A549 (cell line): Measurements from ENCODE around the gene STAG2. TPM values are rescaled to one million over a fixed set of nuclear protein-coding genes. Genes with fewer than 3 reads are reported as not detected.

Experiments used
- ATAC-seq, 2 experiments: fragments of 200-7000 bp in 1 of 2; fragments of >200 bp in 1 of 2; cut with Nextera tagmentation in 1 of 2; cut with Tn5 transposase in 1 of 2; 3 replicates each; pipeline versions ENCODE4 v1.8.0 to v1.9.1; 2018 to 2020; ENCODE audit warnings: mild to moderate bottlenecking in 1 of 2, moderate library complexity in 1 of 2
- CTCF ChIA-PET: fragments of 300-600 bp; sonication (Branson Sonifier 250); formaldehyde crosslinking; extraction: SDS; loops from one replicate; lab custom pipeline; 2021; ENCODE audit warnings: antibody characterized with exemption, inconsistent platforms; lab: Yijun Ruan, JAX
- POLR2A ChIA-PET: fragments of 350-600 bp; formaldehyde crosslinking; extraction: SDS; loops from one replicate; lab custom pipeline; 2021; ENCODE audit warnings: antibody characterized with exemption, inconsistent platforms; lab: Yijun Ruan, JAX
- DNase-seq, 2 experiments: peaks; one replicate each; pipeline versions ENCODE4 v3.0.0 to v3.0.0-alpha.2; 2011 to 2016; ENCODE audit warnings: low read depth in 1 of 2, low spot score in 1 of 2
- FAIRE-seq: peaks from 2 replicates; lab custom pipeline; 2011; peaks lifted over from hg19 to GRCh38; lab: Jason Lieb, UNC
- H3K27ac ChIP-seq, 2 experiments: fragments of >200 bp; sonication (Bioruptor Twin); formaldehyde crosslinking; 3 replicates each; pipeline ENCODE4 v1.5.1; 2016 to 2017
- H3K4me1 ChIP-seq: fragments of >200 bp; sonication (Bioruptor Twin); formaldehyde crosslinking; 3 replicates; pipeline ENCODE4 v1.6.1; 2016
- H3K4me2 ChIP-seq: fragments of >200 bp; sonication (Bioruptor Twin); formaldehyde crosslinking; 3 replicates; pipeline ENCODE4 v1.6.1; 2016
- H3K4me3 ChIP-seq: fragments of >200 bp; sonication (Bioruptor Twin); formaldehyde crosslinking; 3 replicates; pipeline ENCODE4 v1.5.1; 2016
- H3K9me3 ChIP-seq: fragments of >200 bp; sonication (Bioruptor Twin); formaldehyde crosslinking; 3 replicates; pipeline ENCODE4 v1.6.1; 2016
- CEBPB ChIP-seq, 2 experiments: fragments of >200 bp in 1 of 2; sonication (Bioruptor Twin) in 1 of 2; formaldehyde crosslinking in 1 of 2; IDR thresholded peaks; 2 replicates each; pipeline ENCODE4 v1.6.1; 2012 to 2016
- CHD2 ChIP-seq: fragments of 150-350 bp; IDR thresholded peaks from 2 replicates; pipeline ENCODE4 v1.6.1; 2014; ENCODE audit warnings: low read length; ENCODE audit not compliant: partially characterized antibody
- CHD4 ChIP-seq: fragments of 200-600 bp; sonication (generic); IDR thresholded peaks from 2 replicates; pipeline ENCODE4 v1.6.1; 2016; ENCODE audit warnings: antibody characterized with exemption, mild to moderate bottlenecking, borderline replicate concordance
- CTCF ChIP-seq: fragments of >200 bp; sonication (Bioruptor Twin); formaldehyde crosslinking; IDR thresholded peaks from 3 replicates; pipeline ENCODE4 v1.5.1; 2016
- EHF ChIP-seq: fragments of 250-450 bp; sonication (Bioruptor Pico); IDR thresholded peaks from 2 replicates; pipeline ENCODE4 v1.5.0; 2020; ENCODE audit warnings: mild to moderate bottlenecking
- EHMT2 ChIP-seq: fragments of 200-600 bp; sonication (generic); IDR thresholded peaks from 2 replicates; pipeline ENCODE4 v1.6.1; 2016; ENCODE audit warnings: antibody characterized with exemption, low read depth, mild to moderate bottlenecking, moderate library complexity
- HDAC2 ChIP-seq: fragments of 200-600 bp; sonication (generic); IDR thresholded peaks from 2 replicates; pipeline ENCODE4 v1.6.1; 2016
- HEYL ChIP-seq: fragments of 250-450 bp; sonication (Bioruptor Pico); IDR thresholded peaks from 2 replicates; pipeline ENCODE4 v1.8.0; 2021; ENCODE audit warnings: mild to moderate bottlenecking, moderate library complexity
- HOXB13 ChIP-seq: fragments of 250-450 bp; sonication (Bioruptor Pico); IDR thresholded peaks from 2 replicates; pipeline ENCODE4 v1.5.0; 2020; ENCODE audit warnings: low read depth, mild to moderate bottlenecking, moderate library complexity
- HOXB5 ChIP-seq: fragments of 250-450 bp; sonication (Bioruptor Pico); IDR thresholded peaks from 2 replicates; pipeline ENCODE4 v1.5.0; 2020; ENCODE audit warnings: mild to moderate bottlenecking, moderate library complexity
- KDM5A ChIP-seq: fragments of 200-600 bp; sonication (generic); IDR thresholded peaks from 2 replicates; pipeline ENCODE4 v1.6.1; 2016; ENCODE audit warnings: antibody characterized with exemption, mild to moderate bottlenecking
- RAD21 ChIP-seq, 2 experiments: fragments of >200 bp in 1 of 2; sonication (Bioruptor Twin) in 1 of 2; formaldehyde crosslinking in 1 of 2; IDR thresholded peaks in 1 of 2; conservative IDR thresholded peaks in 1 of 2; 2 replicates in 1 of 2; 3 replicates in 1 of 2; pipeline ENCODE4 v1.6.1; 2012 to 2018; ENCODE audit warnings: inconsistent platforms in 1 of 2
- REST ChIP-seq: fragments of 200-600 bp; sonication (generic); IDR thresholded peaks from 2 replicates; pipeline ENCODE4 v1.6.1; 2016; ENCODE audit warnings: antibody characterized with exemption, mild to moderate bottlenecking, moderate library complexity
- SMC3 ChIP-seq: fragments of >200 bp; sonication (Bioruptor Twin); formaldehyde crosslinking; IDR thresholded peaks from 3 replicates; pipeline ENCODE4 v1.6.1; 2018; ENCODE audit warnings: inconsistent platforms
- SREBF2 ChIP-seq: fragments of 450-650 bp; IDR thresholded peaks from 2 replicates; pipeline ENCODE4 v1.6.1; 2014; ENCODE audit warnings: mild to moderate bottlenecking, moderate library complexity
- TFCP2L1 ChIP-seq: fragments of 250-450 bp; sonication (Bioruptor Pico); IDR thresholded peaks from 2 replicates; pipeline ENCODE4 v1.5.0; 2021; ENCODE audit warnings: mild to moderate bottlenecking
- TP53 ChIP-seq: fragments of 250-450 bp; sonication (Bioruptor Pico); IDR thresholded peaks from 2 replicates; pipeline ENCODE4 v1.5.0; 2021; ENCODE audit warnings: mild to moderate bottlenecking, moderate library complexity
- ZNF302 ChIP-seq: fragments of 250-450 bp; sonication (Bioruptor Pico); IDR thresholded peaks from 2 replicates; pipeline ENCODE4 v1.9.0; 2021; ENCODE audit warnings: inconsistent platforms, mild to moderate bottlenecking, moderate library complexity
- ZSCAN20 ChIP-seq: fragments of 250-450 bp; sonication (Bioruptor Pico); IDR thresholded peaks from 2 replicates; pipeline ENCODE4 v1.8.0; 2022; ENCODE audit warnings: mild to moderate bottlenecking, moderate library complexity
- WGBS: methylation state at CpG from one replicate; pipeline ENCODE4 v1.1.6; 2017; ENCODE audit errors: missing lambda C conversion rate; 5-methylcytosine and 5-hydroxymethylcytosine counted together
- polyA plus RNA-seq, 4 experiments: library from polyadenylated mRNA; depleted of rRNA in 3 of 4; stranded (reverse); fragments of >200 nt; fragmentation: RNase III in 1 of 4; extraction: RNeasy Plus Mini Kit Qiagen cat#74134 plus additional on column Dnase treatment in 1 of 4; gene quantifications; 2 replicates in 3 of 4; 3 replicates in 1 of 4; pipeline ENCODE4 v1.2.3, GENCODE V29; 2011 to 2017
- TF ChIP-seq, protein P1 (sequence below): IDR thresholded peaks from 2 replicates; pipeline ENCODE4 v1.6.1; 2012; ENCODE audit warnings: low read depth, borderline replicate concordance
- TF ChIP-seq, protein P2 (sequence below): fragments of 250-450 bp; sonication (Bioruptor Pico); IDR thresholded peaks from 2 replicates; pipeline ENCODE4 v1.5.0; 2021; ENCODE audit warnings: mild to moderate bottlenecking, moderate library complexity, borderline replicate concordance
- TF ChIP-seq, protein P3 (sequence below): fragments of 150-350 bp; IDR thresholded peaks from 2 replicates; pipeline ENCODE4 v1.6.1; 2014; ENCODE audit warnings: low read depth, mild to moderate bottlenecking, low read length

STAG2 gene
- polyA plus RNA-seq, 2 of the 4 experiments (the other 2 are of a cell fraction) = 49.5 to 92.8 TPM

- FAIRE-seq (no peak), ATAC-seq (no peak), DNase-seq (no peak)
- CTCF ChIA-PET = interaction anchor here (1.0 to 1.4 kb wide), 4 partner anchors 13 to 141 kb away, joined by 3 to 5 read pairs (median 4); no protein-coding TSS in a partner anchor
- WGBS = 50% methylated on average over 3 of the region's 3 CpGs
- Histone ChIP-seq H3K4me3 (no peak overlapping the region), H3K4me2 (no peak overlapping the region), H3K9me3 (no peaks in the 10 kb centered on the region), H3K27ac (no peak overlapping the region), H3K4me1 (peaks cover 51% of the 10 kb centered on the region)
- TF ChIP-seq HEYL (CRISPR knock-in tag) (no peak), TFCP2L1 (CRISPR knock-in tag) (no peak), HDAC2 (no peak), SMC3 (no peak), EHMT2 (no peak), ZNF302 (no peak), ZSCAN20 (CRISPR knock-in tag) (no peak), KDM5A (no peak)
- TF ChIP-seq, protein P1, sequence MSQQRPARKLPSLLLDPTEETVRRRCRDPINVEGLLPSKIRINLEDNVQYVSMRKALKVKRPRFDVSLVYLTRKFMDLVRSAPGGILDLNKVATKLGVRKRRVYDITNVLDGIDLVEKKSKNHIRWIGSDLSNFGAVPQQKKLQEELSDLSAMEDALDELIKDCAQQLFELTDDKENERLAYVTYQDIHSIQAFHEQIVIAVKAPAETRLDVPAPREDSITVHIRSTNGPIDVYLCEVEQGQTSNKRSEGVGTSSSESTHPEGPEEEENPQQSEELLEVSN = no peak
- POLR2A ChIA-PET = interaction anchor here (0.7 to 1.1 kb wide), 2 partner anchors 11 to 13 kb away, joined by 3 read pairs; no protein-coding TSS in a partner anchor
These were observed 12.4 kb downstream of the STAG2 start for GRCh38 chrX:123973921-123974320.

DNA sequence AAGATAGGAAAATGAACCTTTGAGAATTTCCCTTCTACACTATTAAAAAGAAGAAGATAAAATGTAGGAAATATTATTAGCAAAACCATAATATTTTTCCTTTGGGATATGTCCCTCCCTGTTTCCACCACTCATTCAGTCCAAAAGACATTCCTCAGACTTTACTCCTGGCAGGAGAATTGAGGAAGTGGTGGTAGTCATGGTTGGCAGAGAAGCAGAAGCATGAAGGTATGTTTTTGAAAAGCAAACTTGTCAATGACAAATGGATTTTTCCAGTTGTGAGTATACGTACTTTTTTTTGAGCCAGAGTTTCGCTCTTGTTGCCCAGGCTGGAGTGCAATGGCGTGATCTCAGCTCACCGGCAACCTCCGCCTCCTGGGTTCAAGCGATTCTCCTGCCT lies 13.7 kb downstream of the STAG2 start:
- H3K9me3 ChIP-seq = no peaks in the 10 kb centered on the region
- ATAC-seq (no peak), DNase-seq (no peak), FAIRE-seq (no peak)
- 85% methylated on average over 6 of the region's 6 CpGs for WGBS
- ChIA-PET CTCF (interaction anchor here (1.1 kb wide), 1 partner anchor 142 kb away, joined by 3 read pairs; no protein-coding TSS in a partner anchor), POLR2A (no interaction called here)
- H3K4me3 ChIP-seq = no peak overlapping the region
- no peak overlapping the region for H3K27ac ChIP-seq
- no peak for TF ChIP-seq HDAC2
- TF ChIP-seq SREBF2 = no peak
- TF ChIP-seq HOXB13 = no peak
- no peak for TF ChIP-seq CEBPB (IDR thresholded peaks at IDR 0.05)
- TF ChIP-seq, protein P2, sequence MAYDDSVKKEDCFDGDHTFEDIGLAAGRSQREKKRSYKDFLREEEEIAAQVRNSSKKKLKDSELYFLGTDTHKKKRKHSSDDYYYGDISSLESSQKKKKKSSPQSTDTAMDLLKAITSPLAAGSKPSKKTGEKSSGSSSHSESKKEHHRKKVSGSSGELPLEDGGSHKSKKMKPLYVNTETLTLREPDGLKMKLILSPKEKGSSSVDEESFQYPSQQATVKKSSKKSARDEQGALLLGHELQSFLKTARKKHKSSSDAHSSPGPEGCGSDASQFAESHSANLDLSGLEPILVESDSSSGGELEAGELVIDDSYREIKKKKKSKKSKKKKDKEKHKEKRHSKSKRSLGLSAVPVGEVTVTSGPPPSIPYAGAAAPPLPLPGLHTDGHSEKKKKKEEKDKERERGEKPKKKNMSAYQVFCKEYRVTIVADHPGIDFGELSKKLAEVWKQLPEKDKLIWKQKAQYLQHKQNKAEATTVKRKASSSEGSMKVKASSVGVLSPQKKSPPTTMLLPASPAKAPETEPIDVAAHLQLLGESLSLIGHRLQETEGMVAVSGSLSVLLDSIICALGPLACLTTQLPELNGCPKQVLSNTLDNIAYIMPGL (CRISPR knock-in tag) = no peak
- no peak for TF ChIP-seq HOXB5 (CRISPR knock-in tag)
- H3K4me1 ChIP-seq = peaks cover 55% of the 10 kb centered on the region
- H3K4me2 ChIP-seq = no peak overlapping the region

DNA sequence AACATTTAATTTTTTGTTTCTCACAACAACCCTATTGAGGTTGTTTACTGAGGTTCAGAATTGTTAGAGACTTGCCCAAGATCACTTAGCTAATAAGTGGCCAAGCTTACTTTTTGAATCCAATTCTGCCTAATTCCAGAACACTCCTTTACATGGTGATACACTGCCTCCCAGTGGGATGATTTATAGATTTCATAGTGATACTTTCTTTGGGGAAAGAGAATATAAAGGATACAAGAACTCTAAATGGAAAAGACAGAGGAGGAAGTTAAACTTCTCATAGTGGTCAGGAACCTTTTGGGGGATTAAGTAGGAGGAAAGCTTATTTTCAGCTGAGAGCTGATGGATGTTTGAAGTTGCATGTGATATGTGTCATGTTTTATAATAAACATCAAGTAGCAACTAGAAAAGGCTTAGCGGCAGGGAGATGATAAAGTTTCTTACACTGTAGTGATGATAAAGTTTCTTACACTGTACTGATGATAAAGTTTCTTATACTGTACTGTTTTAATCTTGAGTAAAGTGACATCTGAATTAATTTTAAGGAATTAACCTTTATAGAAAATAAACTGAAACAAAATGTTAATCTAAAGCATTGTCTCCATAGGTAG lies 15.3 kb downstream of the STAG2 start:
- peak overlapping the region; percentile 35; the same call in 2 of the 3 replicates for H3K4me2 ChIP-seq
- TF ChIP-seq REST = no peak
- no peak for TF ChIP-seq CHD4
- no peak for TF ChIP-seq TP53 (CRISPR knock-in tag)
- TF ChIP-seq RAD21 (conservative IDR thresholded peaks at IDR 0.05 in 1 of 2, IDR thresholded peaks at IDR 0.05 in 1 of 2) = peak; percentile 75 to 82
- peak; percentile 59 for TF ChIP-seq CTCF
- TF ChIP-seq ZSCAN20 (CRISPR knock-in tag) = no peak
- peak; percentile 68 for TF ChIP-seq SMC3
- no peak for TF ChIP-seq EHF
- TF ChIP-seq, protein P3, sequence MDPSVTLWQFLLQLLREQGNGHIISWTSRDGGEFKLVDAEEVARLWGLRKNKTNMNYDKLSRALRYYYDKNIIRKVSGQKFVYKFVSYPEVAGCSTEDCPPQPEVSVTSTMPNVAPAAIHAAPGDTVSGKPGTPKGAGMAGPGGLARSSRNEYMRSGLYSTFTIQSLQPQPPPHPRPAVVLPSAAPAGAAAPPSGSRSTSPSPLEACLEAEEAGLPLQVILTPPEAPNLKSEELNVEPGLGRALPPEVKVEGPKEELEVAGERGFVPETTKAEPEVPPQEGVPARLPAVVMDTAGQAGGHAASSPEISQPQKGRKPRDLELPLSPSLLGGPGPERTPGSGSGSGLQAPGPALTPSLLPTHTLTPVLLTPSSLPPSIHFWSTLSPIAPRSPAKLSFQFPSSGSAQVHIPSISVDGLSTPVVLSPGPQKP = no peak
- TF ChIP-seq CHD2 = no peak
- peak; percentile 99 for FAIRE-seq
- peaks cover 56% of the 10 kb centered on the region for H3K4me1 ChIP-seq
- no peaks in the 10 kb centered on the region for H3K9me3 ChIP-seq
- ATAC-seq = peak; percentile 83 to 88
- POLR2A ChIA-PET = interaction anchor here (0.6 to 1.2 kb wide), 3 partner anchors 16 to 156 kb away, joined by 4 to 5 read pairs (median 4); no protein-coding TSS in a partner anchor
- H3K4me3 ChIP-seq = no peak overlapping the region
- CTCF ChIA-PET = interaction anchor here (0.6 to 3.0 kb wide), 27 partner anchors 9 to 200 kb away, joined by 3 to 59 read pairs (median 4); no protein-coding TSS in a partner anchor
- WGBS = 87% methylated on average over 1 of the region's 1 CpG
- DNase-seq = peak; percentile 41 to 64
- H3K27ac ChIP-seq = no peak overlapping the region
